Measurements from ENCODE around the gene ZDHHC11B.
"Not testable (repeated sequence)": the region's sequence is repeated elsewhere in the genome, so short reads cannot be mapped to it uniquely, and the experiment has no call there.

GRCh38 chr5:716740-717139, 67.8 kb downstream of the ZDHHC11B start:
- TF ChIP-seq, protein P1, sequence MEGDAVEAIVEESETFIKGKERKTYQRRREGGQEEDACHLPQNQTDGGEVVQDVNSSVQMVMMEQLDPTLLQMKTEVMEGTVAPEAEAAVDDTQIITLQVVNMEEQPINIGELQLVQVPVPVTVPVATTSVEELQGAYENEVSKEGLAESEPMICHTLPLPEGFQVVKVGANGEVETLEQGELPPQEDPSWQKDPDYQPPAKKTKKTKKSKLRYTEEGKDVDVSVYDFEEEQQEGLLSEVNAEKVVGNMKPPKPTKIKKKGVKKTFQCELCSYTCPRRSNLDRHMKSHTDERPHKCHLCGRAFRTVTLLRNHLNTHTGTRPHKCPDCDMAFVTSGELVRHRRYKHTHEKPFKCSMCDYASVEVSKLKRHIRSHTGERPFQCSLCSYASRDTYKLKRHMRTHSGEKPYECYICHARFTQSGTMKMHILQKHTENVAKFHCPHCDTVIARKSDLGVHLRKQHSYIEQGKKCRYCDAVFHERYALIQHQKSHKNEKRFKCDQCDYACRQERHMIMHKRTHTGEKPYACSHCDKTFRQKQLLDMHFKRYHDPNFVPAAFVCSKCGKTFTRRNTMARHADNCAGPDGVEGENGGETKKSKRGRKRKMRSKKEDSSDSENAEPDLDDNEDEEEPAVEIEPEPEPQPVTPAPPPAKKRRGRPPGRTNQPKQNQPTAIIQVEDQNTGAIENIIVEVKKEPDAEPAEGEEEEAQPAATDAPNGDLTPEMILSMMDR (IDR thresholded peaks at IDR 0.05 in 2 of 3, conservative IDR thresholded peaks at IDR 0.05 in 1 of 3; ENCODE audit: borderline replicate concordance in 1 of 3, insufficient read depth in 1 of 3, low read depth in 2 of 3, low read length in 2 of 3): not testable (repeated sequence)
- TF ChIP-seq FOSL1 (IDR thresholded peaks at IDR 0.05; ENCODE audit: low read depth); EZH2 (IDR thresholded peaks at IDR 0.05); CEBPB (IDR thresholded peaks at IDR 0.05; ENCODE audit: low read depth); POLR2A (IDR thresholded peaks at IDR 0.05; ENCODE audit: borderline replicate concordance, extremely low read depth, insufficient read depth, insufficient read length); SIN3A (IDR thresholded peaks at IDR 0.05; ENCODE audit: low read depth); REST (IDR thresholded peaks at IDR 0.05; ENCODE audit: low read depth): not testable (repeated sequence)
- TF ChIP-seq, protein P2, sequence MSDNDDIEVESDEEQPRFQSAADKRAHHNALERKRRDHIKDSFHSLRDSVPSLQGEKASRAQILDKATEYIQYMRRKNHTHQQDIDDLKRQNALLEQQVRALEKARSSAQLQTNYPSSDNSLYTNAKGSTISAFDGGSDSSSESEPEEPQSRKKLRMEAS (IDR thresholded peaks at IDR 0.05): not testable (repeated sequence)

Data from HCT116 (cell line).